Stimulated activated CD4-positive, alpha-beta T cell treated with anti-CD3 and anti-CD28 coated beads, Interleukin-12 subunit alpha, Interleukin-12 subunit beta, amount 100 ng/mL, for 24 hours (primary cell): ENCODE results near the gene SKA2.
A peak's percentile ranks its signal among the peaks of the same experiment; 100 is the strongest.
"Not testable (repeated sequence)": the region's sequence is repeated elsewhere in the genome, so short reads cannot be mapped to it uniquely, and the experiment has no call there.

Experiments used
- DNase-seq, 2 experiments: peaks; one replicate each; pipeline ENCODE4 v3.0.0-alpha.2; 2020; ENCODE audit warnings: low read depth in 2 of 2

Gene SKA2

GRCh38 chr17:59151591-59151990 lies 3.4 kb downstream of the SKA2 start:
- no peak for DNase-seq

DNA sequence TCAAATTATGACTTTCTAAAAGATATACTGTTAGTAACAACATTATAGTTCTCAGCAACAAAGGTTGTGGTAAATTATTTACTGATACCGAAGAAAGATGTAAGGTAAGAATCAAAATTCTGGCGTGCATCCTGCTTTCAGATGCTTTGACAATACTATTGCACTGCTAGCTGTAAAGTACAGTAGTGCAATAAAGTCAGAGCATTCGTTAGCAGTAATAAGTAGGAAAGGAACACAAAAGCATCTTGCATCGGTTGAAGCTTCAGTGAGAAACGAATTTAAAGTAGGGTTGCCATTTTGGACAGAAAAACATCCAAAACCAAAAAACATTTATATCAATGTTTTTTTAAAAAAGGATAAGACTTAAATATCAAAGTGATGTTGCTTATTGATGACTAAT lies 4.0 kb downstream of the SKA2 start:
- DNase-seq = no peak

DNA sequence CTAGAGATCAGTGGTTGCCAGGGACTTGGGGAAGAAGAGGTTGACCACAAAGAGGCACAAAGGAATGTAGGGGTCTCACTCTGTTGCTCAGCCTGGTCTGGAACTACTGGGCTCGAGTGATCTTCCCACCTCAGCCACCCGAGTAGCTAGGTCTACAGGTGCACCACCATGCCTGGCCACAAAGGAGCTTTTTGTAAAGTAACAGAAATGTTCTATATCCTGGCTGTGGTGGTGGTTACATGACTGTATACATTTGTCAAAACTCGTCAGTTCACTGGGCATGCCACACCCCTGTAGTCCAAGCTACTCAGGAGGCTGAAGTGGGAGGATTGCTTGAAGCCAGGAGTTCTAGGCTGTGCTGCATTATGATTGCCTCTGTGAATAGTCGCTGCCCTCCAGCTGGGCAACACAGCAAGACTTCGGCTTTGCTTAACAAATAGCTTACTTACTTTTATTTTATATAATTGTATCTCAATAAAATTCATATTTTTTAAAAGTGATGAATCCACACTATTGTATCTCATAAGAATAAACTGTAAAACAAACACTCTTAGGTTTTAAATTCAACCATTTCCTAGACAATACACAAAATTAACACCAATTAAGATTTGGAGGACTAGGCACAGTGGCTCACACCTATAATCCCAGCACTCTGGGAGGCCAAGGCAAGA lies 5.0 kb downstream of the SKA2 start:
- DNase-seq = no peak

GRCh38 chr17:59149051-59149450 lies 5.9 kb downstream of the SKA2 start:
- DNase-seq = no peak

- DNase-seq = no peak
These were observed 9.4 kb downstream of the SKA2 start for GRCh38 chr17:59145571-59146096.

DNA sequence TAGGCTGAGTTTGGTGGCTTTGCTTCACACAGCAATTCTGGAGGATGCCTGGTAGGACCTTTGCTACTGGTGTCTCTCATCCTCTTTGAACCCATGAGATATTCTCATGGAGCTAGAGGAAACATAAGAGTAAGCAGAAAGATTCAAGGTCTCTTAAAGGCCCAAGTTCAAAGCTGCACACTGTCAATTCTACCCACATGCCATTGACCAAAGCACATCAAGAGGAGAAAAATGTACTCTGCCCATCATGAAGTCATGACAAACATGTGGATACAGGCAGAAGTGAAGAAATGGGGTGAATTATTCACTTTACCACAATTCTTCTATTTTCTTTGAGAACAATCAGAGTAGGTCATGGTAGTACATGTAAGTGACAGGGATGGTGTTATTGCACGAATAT lies 13.1 kb downstream of the SKA2 start:
- no peak for DNase-seq

DNA sequence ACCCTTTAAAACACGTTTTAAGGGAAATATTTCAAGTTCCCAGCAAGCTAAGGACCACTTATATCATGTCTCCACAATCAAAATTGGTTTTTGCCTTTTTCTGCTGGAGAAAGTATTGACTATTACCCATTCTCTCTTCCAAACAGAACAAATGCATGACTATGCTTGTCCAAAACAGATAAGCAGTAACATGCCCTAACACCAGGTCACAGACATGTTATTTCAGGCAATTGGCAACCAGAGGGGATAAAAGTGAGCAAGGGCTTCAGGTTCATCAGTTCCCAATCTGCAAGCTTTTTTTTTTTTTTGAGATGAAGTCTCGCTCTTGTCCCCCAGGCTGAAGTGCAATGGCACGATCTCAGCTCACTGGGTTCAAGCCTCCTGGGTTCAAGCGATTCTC lies 15.0 kb downstream of the SKA2 start:
- DNase-seq = no peak

DNA sequence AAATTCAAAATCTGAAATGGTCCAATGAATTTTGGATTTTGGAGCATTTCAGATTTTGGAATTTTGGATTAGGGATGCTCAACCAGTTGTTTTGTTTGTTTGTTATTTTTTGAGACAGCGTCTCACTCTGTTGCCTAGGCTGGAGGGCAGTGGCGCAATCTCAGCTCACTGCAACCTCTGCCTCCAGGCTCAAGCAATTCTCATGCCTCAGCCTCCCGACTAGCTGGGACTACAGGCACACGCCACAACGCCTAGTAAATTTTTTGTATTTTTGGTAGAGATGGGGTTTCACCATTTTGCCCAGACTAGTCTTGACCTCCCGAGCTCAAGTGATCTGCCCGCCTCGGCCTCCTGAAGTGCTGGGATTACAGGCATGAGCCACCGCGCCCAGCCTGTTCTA lies 16.6 kb downstream of the SKA2 start:
- DNase-seq = not testable (repeated sequence)

- no peak for DNase-seq
These were observed 23.9 kb downstream of the SKA2 start for GRCh38 chr17:59131131-59131530.

- no peak for DNase-seq
These were observed 25.2 kb downstream of the SKA2 start for GRCh38 chr17:59129814-59130213.

- DNase-seq = no peak
These were observed 28.1 kb downstream of the SKA2 start for GRCh38 chr17:59126809-59127417.

- no peak for DNase-seq
These were observed 30.3 kb downstream of the SKA2 start for GRCh38 chr17:59124665-59125064.

GRCh38 chr17:59121901-59122480 lies 33.0 kb downstream of the SKA2 start:
- no peak for DNase-seq

- no peak for DNase-seq
These were observed 39.5 kb downstream of the SKA2 start for GRCh38 chr17:59115474-59115873.

DNA sequence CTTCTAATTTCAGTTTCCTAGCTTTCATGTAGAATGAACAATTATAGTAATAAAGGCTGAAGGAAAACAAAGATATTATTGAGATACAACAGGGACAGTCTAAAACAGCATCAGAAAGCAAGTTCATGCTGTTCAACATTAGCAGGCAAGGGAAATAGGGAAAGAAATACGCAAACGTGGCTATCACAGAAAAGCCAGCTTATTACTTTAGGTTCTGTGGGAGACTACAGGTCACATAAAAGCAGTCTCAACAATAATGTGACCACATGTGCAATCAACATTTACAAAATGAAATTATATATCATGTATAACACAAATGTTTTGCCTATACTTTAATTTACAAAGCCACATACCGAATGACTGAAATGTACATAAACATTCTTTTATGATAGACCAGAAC lies 43.4 kb downstream of the SKA2 start:
- no peak for DNase-seq

GRCh38 chr17:59110973-59111372 lies 44.0 kb downstream of the SKA2 start:
- DNase-seq = no peak

- no peak for DNase-seq
These were observed 46.4 kb downstream of the SKA2 start for GRCh38 chr17:59108400-59109102.

DNA sequence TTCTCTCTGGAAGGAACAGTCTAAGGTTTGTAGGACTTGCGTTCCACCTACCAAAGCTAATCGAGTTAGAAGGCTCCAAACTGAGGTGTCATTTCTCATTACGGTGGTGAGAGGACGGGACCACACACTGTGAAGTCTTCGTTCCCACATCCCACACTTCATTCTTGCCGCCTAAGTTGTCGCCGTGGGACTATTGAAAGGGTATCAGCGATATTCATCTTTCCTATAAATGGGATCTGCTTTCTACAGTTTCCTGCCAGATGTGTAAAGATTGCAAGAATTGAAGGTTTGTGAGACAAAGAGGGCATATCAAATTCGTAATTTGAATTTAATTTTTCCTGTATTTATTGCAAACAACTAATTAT lies 47.7 kb downstream of the SKA2 start:
- no peak for DNase-seq

- DNase-seq = peak; percentile 97 to 99
These were observed 48.3 kb downstream of the SKA2 start, which contains the start of gene TRIM37 for GRCh38 chr17:59106463-59107305. Gene TRIM37 (minus strand): TSS chr17:59106880. CDS start chr17:59106461, 419 bp downstream.

GRCh38 chr17:59105852-59106462 lies 49.0 kb downstream of the SKA2 start:
- DNase-seq = peak; percentile 28 to 60

DNA sequence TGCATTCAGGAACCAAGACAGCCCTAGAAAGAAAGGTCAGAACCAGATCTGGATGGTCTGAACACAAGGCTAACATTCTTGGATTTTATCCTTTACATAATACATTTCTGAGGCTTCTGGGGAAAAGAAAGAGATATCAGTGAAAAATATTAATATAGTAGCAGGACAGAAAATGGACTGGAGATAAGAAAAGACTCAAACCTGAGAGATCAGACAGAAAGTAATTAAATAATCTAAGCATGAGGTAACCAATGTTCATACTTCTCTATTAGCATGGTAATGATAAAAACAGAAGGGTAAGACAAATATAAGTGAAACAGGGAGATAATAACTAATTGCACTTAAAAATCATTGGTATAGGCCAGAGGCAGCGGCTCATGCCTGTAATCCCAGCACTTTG lies 53.8 kb downstream of the SKA2 start:
- no peak for DNase-seq
